ENCODE measurements around the gene BICC1. TPM values are rescaled to one million over a fixed set of nuclear protein-coding genes. Genes with fewer than 3 reads are reported as not detected.

BICC1 gene
- total RNA-seq, 4 donors from 2014 or later = 9.3 to 20.8 (median 12.5) TPM

DNA sequence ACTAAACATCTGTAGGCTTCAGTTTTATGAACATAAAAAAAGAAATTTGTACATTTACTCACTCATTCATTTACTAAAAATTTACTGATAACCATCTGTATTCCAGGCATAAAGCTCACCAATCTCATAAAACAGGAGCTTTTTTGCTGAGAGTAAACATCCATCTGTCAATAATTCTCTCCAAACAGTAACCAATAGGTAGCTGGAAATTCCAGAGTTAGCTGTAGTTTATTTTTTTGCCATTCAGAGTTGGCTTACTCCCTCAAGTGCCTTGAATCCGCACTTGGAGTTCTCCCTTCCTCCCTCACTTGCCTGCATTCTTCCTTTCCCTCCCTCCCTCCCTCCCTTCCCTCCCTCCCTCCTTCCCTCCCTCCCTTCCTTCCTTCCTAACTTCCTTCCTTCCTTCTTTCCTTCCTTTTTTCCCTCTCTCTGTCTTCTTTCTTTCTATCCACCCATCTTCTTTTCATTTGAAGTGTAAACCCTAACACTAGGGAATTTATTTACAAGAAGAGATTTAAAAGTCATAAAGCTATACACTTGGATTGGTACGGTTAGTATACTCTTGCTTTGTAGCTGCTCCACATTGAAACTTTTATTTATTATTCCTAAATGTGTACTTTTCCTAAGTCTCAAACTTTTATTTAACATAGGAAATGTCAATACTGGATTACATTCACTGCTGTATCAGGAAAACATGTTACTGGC lies 44.6 kb upstream of the BICC1 start:
- Histone ChIP-seq H3K9me3 (no peaks in the 10 kb centered on the region), H3K36me3 (no peaks in the 10 kb centered on the region), H3K27me3 (no peaks in the 10 kb centered on the region), H3K27ac (no peak overlapping the region), H3K4me3 (replicated peaks in 1 of 3) (no peak overlapping the region), H3K4me1 (no peaks in the 10 kb centered on the region)
- TF ChIP-seq, protein P1, sequence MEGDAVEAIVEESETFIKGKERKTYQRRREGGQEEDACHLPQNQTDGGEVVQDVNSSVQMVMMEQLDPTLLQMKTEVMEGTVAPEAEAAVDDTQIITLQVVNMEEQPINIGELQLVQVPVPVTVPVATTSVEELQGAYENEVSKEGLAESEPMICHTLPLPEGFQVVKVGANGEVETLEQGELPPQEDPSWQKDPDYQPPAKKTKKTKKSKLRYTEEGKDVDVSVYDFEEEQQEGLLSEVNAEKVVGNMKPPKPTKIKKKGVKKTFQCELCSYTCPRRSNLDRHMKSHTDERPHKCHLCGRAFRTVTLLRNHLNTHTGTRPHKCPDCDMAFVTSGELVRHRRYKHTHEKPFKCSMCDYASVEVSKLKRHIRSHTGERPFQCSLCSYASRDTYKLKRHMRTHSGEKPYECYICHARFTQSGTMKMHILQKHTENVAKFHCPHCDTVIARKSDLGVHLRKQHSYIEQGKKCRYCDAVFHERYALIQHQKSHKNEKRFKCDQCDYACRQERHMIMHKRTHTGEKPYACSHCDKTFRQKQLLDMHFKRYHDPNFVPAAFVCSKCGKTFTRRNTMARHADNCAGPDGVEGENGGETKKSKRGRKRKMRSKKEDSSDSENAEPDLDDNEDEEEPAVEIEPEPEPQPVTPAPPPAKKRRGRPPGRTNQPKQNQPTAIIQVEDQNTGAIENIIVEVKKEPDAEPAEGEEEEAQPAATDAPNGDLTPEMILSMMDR (IDR thresholded peaks at IDR 0.05) = no peak
- no peak for TF ChIP-seq POLR2A (IDR thresholded peaks at IDR 0.05)
- 66 to 77% methylated on average over 2 of the region's 2 CpGs for WGBS, 2 donors
- no peak for DNase-seq
- intact Hi-C loops (cut with DNase I) = no loop called here

DNA sequence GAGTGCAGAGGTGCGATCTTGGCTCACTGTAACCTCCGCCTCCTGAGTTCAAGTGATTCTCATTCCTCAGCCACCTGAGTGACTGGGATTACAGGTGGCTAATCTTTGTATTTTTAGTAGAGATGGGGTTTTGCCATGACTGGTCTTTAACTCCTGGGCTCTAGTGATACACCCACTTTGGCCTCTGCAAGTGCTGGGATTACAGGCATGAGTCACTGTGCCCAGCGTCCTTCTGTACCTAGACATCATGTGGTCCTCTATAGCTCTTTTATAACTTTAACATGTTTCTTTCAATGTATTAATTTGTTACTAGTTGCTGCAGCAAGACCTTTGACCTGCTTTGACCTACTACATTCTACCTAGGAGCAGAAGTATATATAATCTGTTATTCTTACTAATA lies 38.7 kb upstream of the BICC1 start:
- Histone ChIP-seq H3K27me3 (no peaks in the 10 kb centered on the region), H3K9me3 (no peaks in the 10 kb centered on the region), H3K4me1 (no peaks in the 10 kb centered on the region), H3K36me3 (no peaks in the 10 kb centered on the region), H3K27ac (no peak overlapping the region), H3K4me3 (replicated peaks in 1 of 3) (no peak overlapping the region)
- no peak for TF ChIP-seq POLR2A (IDR thresholded peaks at IDR 0.05)
- TF ChIP-seq, protein P1 (IDR thresholded peaks at IDR 0.05) = no peak
- WGBS, 2 donors = 63 to 72% methylated on average over 3 of the region's 3 CpGs
- intact Hi-C loops (cut with DNase I) = no loop called here
- DNase-seq = no peak

DNA sequence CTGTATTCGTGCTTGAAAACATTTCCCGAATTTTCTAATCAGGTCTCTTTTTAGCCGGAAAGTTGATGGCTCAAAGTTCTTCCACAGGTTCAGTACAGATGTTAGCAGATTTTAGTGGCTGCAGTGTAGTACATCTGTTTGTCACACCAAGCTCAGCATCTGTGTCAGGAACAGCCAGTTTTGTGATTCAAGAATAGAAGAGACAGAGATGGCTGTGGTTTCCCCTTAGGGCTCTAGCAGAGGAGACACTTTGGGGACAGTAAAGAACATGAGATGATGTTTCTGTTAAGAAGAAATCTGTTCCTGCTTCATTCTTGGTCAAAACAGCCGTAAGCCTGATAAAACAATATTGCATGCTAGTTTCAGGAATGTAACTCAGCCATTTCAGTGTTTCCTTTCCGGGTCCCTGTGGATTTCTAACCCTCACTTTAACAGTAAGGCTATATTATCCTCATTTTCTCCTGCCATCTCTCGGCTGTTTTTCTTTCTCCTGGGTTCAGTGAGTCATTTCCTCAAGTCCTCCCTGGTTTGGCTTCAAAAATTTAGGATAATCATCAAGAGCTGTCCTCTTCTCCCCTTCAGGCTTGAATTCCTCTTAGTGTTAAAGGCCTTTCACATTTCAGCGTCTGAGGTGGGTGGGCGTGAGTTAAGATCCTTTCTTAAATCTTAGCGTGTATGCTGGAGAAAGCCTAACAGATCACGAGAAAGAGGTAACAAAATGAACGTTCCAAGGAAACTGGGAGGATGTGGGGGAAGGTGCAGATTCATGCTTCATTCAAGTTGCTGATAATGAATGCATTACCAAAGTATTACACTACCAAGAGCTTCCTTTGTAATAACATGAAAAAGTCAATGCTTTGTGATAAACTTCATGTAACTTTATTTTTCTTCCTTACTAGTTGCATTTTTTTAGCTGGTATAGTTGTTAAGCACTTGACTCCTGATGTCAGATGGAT lies 37.1 kb upstream of the BICC1 start:
- Histone ChIP-seq H3K27me3 (no peaks in the 10 kb centered on the region), H3K27ac (peak overlapping the region in 1 of 3 donors; percentile 52), H3K4me1 (no peaks in the 10 kb centered on the region), H3K9me3 (no peaks in the 10 kb centered on the region), H3K4me3 (replicated peaks in 1 of 3) (no peak overlapping the region), H3K36me3 (no peaks in the 10 kb centered on the region)
- 60 to 61% methylated on average over 11 of the region's 11 CpGs for WGBS, 2 donors
- intact Hi-C loops (cut with DNase I) = no loop called here
- DNase-seq = no peak
- TF ChIP-seq, protein P1 (IDR thresholded peaks at IDR 0.05) = no peak
- no peak for TF ChIP-seq POLR2A (IDR thresholded peaks at IDR 0.05)

DNA sequence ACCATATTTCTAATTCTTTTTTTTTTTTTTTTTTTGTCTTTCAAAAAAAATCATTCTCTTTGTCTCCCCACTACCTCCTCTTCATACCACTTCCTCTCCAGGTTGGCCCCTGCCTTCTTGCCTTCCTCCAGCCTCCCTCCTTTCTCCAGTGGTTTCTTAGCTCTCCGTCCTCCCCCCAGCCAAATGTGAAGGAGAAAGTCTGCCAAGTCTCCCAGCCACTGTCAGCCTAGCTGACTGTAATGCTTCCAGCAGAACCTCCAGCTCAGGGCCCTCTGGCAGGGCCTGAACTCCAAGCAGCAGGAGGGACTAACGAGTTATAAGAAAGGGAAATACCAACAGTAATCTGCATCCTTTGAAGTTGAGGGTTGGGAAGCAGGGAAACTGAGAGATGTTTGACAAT lies 35.5 kb upstream of the BICC1 start:
- TF ChIP-seq POLR2A (IDR thresholded peaks at IDR 0.05) = no peak
- TF ChIP-seq, protein P1 (IDR thresholded peaks at IDR 0.05) = no peak
- Histone ChIP-seq H3K27me3 (no peaks in the 10 kb centered on the region), H3K4me1 (no peaks in the 10 kb centered on the region), H3K36me3 (no peaks in the 10 kb centered on the region), H3K27ac (no peak overlapping the region), H3K4me3 (replicated peaks in 1 of 3) (no peak overlapping the region), H3K9me3 (no peaks in the 10 kb centered on the region)
- 57 to 73% methylated on average over 2 of the region's 2 CpGs for WGBS, 2 donors
- DNase-seq = peak in 1 of 2 donors; percentile 1
- intact Hi-C loops (cut with DNase I) = no loop called here

DNA sequence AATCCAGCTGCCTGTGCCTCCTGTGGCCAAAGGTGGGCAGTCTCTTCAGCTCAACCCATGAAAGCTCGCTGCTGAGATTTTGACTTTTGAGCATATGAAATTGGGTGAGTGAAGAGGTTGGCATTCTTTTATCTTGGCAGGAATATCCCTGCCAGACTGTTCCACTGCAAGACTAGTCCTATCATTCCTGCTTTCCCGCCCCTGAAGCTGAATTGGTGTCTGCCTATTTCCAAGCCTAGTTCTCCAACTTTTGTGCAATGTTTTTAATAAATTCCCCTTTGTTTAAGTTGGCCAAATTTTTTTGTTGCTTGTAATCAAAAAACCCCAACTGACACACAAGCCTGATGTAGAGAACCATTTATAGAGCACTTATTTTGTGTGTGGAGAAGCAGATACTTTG lies 34.8 kb upstream of the BICC1 start:
- intact Hi-C loops (cut with DNase I) = no loop called here
- no peak overlapping the region for H3K27ac ChIP-seq
- no peaks in the 10 kb centered on the region for H3K36me3 ChIP-seq
- no peak for DNase-seq
- no peak overlapping the region for H3K4me3 ChIP-seq (replicated peaks in 1 of 3)
- no peaks in the 10 kb centered on the region for H3K9me3 ChIP-seq
- no peaks in the 10 kb centered on the region for H3K27me3 ChIP-seq
- WGBS, 2 donors = 82% methylated on average over 2 of the region's 2 CpGs
- H3K4me1 ChIP-seq = no peaks in the 10 kb centered on the region
- TF ChIP-seq, protein P1 (IDR thresholded peaks at IDR 0.05) = no peak
- no peak for TF ChIP-seq POLR2A (IDR thresholded peaks at IDR 0.05)

Data from thyroid gland (tissue), 4 donors.